ENCODE data around the gene RALGDS. TPM values are rescaled to one million over a fixed set of nuclear protein-coding genes. Genes with fewer than 3 reads are reported as not detected.

The RALGDS gene
- total and polyA plus RNA-seq, 9 of the 15 experiments (the other 6 are each of a cell fraction or from before 2014, with no cell fraction given), result 0.75 to 43.3 (median 27.1) TPM

DNA sequence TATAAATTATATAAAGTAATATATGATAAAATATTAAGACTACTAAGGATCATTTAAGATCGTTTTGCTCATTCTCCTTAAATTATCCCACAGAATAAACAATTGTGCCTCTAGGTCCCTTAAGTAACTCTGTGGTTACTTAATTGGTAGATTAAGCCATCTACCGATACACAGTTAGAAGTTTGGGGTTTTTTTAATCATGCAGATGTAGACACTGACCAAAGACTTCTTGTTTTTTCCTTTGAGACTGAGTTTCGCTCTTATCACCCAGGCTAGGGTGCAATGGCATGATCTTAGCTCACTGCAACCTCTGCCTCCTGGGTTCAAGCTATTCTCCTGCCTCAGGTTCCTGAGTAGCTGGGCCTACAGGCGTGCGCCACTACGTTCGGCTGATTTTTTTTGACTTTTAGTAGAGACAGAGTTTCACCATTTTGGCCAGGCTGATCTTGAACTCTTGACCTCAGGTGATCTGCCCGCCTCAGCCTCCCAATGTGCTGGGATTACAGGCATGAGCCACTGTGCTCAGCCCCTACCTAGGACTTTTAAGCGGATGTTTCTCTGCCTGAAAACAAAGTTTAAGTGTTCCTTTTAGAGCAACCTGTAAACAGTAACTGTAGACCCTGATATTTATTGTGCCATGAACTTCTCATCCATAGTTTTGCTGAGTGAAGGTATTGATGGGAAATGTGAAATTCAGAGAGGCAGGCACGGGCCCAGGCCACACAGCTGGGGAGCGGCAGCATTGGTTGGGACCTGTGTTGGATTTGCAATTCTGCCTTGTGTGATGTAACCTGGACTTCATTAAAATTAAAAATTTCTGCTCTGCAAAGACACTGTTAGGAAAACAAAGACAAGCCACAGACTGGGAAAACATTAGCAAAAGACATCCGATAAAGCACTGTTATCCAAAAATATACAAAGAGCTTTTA, 47.7 kb downstream of the RALGDS start:
- in situ Hi-C loops (cut with MboI) (no loop called here), intact Hi-C loops (cut with micrococcal nuclease) (no loop called here)
- H3K4me3 ChIP-seq, result no peak overlapping the region
- no peak for ATAC-seq
- FAIRE-seq, result peak; percentile 73
- H3K4me1 ChIP-seq (replicated peaks in 1 of 2; ENCODE audit: control insufficient read depth in 2 of 2, insufficient read depth in 2 of 2, low read length in 2 of 2), result no peaks in the 10 kb centered on the region; a peak in 1 of 5 replicates
- WGBS (ENCODE audit: insufficient coverage, low coverage, missing lambda C conversion rate), result 36% methylated on average over 8 of the region's 12 CpGs
- H2AFZ ChIP-seq (ENCODE audit: low read depth, low read length), result no peak overlapping the region
- BruUV-seq (replicated peaks), result no TSS peak
- no peaks in the 10 kb centered on the region for H4K20me1 ChIP-seq (replicated peaks; ENCODE audit: control insufficient read depth, insufficient read depth, low read length)
- no peaks in the 10 kb centered on the region for H3K36me3 ChIP-seq (ENCODE audit: control insufficient read depth, insufficient read depth, low read length)
- no peak overlapping the region for H3K27ac ChIP-seq (ENCODE audit: extremely low read depth, low read depth, low read length)
- H3K9me3 ChIP-seq (replicated peaks; ENCODE audit: control insufficient read depth, insufficient read depth, low read depth, low read length), result no peaks in the 10 kb centered on the region
- DNase-seq (ENCODE audit: extremely low read depth in 1 of 4, low spot score in 3 of 4), result no peak
- H3K4me2 ChIP-seq (ENCODE audit: insufficient read depth, low read length), result no peak overlapping the region
- H3K79me2 ChIP-seq (ENCODE audit: control insufficient read depth, insufficient read depth, low read length), result no peaks in the 10 kb centered on the region
- peaks cover 4% of the 10 kb centered on the region for H3K9me1 ChIP-seq (ENCODE audit: control insufficient read depth, insufficient read depth, low read length)
- H3K9ac ChIP-seq (ENCODE audit: insufficient read depth in 1 of 2, low read depth in 2 of 2, low read length in 2 of 2), result no peak overlapping the region; a peak in 1 of 4 replicates
- POLR2A ChIA-PET, result interaction anchor here (0.6 to 1.2 kb wide), 2 partner anchors 9 to 42 kb away, joined by 3 to 4 read pairs; partner anchors contain the start of gene GTF3C5
- H3K27me3 ChIP-seq (ENCODE audit: control insufficient read depth in 2 of 2, insufficient read depth in 2 of 2, low read length in 2 of 2), result peaks cover 8 to 13% of the 10 kb centered on the region in 2 experiments; a peak in 3 of 5 replicates
- CTCF ChIA-PET (ENCODE audit: low intra/inter-chr PET ratio), result no interaction called here
- TF ChIP-seq DMBX1 (CRISPR knock-in tag; IDR thresholded peaks at IDR 0.05; ENCODE audit: borderline replicate concordance) (no peak), ZFP36 (IDR thresholded peaks at IDR 0.05; ENCODE audit: low read depth, low read length, partially characterized antibody) (no peak), NFIX (CRISPR knock-in tag; IDR thresholded peaks at IDR 0.05; ENCODE audit: low read depth) (no peak), KAT7 (CRISPR knock-in tag; IDR thresholded peaks at IDR 0.05; ENCODE audit: borderline replicate concordance) (no peak), NCOA2 (IDR thresholded peaks at IDR 0.05; ENCODE audit: partially characterized antibody in 2 of 2) (no peak), ZNF408 (CRISPR knock-in tag; IDR thresholded peaks at IDR 0.05; ENCODE audit: low read depth) (no peak), ZNF584 (CRISPR knock-in tag; IDR thresholded peaks at IDR 0.05; ENCODE audit: low read depth) (no peak), NFE2L1 (tag; IDR thresholded peaks at IDR 0.05; ENCODE audit: borderline replicate concordance, low read depth) (no peak), NCOA6 (IDR thresholded peaks at IDR 0.05) (no peak), LEF1 (IDR thresholded peaks at IDR 0.05) (no peak)
- TF ChIP-seq, protein P1, sequence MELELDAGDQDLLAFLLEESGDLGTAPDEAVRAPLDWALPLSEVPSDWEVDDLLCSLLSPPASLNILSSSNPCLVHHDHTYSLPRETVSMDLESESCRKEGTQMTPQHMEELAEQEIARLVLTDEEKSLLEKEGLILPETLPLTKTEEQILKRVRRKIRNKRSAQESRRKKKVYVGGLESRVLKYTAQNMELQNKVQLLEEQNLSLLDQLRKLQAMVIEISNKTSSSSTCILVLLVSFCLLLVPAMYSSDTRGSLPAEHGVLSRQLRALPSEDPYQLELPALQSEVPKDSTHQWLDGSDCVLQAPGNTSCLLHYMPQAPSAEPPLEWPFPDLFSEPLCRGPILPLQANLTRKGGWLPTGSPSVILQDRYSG (tag; conservative IDR thresholded peaks at IDR 0.05; ENCODE audit: low read depth), result no peak
- TF ChIP-seq, protein P2, sequence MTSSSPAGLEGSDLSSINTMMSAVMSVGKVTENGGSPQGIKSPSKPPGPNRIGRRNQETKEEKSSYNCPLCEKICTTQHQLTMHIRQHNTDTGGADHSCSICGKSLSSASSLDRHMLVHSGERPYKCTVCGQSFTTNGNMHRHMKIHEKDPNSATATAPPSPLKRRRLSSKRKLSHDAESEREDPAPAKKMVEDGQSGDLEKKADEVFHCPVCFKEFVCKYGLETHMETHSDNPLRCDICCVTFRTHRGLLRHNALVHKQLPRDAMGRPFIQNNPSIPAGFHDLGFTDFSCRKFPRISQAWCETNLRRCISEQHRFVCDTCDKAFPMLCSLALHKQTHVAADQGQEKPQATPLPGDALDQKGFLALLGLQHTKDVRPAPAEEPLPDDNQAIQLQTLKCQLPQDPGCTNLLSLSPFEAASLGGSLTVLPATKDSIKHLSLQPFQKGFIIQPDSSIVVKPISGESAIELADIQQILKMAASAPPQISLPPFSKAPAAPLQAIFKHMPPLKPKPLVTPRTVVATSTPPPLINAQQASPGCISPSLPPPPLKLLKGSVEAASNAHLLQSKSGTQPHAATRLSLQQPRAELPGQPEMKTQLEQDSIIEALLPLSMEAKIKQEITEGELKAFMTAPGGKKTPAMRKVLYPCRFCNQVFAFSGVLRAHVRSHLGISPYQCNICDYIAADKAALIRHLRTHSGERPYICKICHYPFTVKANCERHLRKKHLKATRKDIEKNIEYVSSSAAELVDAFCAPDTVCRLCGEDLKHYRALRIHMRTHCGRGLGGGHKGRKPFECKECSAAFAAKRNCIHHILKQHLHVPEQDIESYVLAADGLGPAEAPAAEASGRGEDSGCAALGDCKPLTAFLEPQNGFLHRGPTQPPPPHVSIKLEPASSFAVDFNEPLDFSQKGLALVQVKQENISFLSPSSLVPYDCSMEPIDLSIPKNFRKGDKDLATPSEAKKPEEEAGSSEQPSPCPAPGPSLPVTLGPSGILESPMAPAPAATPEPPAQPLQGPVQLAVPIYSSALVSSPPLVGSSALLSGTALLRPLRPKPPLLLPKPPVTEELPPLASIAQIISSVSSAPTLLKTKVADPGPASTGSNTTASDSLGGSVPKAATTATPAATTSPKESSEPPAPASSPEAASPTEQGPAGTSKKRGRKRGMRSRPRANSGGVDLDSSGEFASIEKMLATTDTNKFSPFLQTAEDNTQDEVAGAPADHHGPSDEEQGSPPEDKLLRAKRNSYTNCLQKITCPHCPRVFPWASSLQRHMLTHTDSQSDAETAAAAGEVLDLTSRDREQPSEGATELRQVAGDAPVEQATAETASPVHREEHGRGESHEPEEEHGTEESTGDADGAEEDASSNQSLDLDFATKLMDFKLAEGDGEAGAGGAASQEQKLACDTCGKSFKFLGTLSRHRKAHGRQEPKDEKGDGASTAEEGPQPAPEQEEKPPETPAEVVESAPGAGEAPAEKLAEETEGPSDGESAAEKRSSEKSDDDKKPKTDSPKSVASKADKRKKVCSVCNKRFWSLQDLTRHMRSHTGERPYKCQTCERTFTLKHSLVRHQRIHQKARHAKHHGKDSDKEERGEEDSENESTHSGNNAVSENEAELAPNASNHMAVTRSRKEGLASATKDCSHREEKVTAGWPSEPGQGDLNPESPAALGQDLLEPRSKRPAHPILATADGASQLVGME (CRISPR knock-in tag; IDR thresholded peaks at IDR 0.05), result no peak
- TF ChIP-seq, protein P3, sequence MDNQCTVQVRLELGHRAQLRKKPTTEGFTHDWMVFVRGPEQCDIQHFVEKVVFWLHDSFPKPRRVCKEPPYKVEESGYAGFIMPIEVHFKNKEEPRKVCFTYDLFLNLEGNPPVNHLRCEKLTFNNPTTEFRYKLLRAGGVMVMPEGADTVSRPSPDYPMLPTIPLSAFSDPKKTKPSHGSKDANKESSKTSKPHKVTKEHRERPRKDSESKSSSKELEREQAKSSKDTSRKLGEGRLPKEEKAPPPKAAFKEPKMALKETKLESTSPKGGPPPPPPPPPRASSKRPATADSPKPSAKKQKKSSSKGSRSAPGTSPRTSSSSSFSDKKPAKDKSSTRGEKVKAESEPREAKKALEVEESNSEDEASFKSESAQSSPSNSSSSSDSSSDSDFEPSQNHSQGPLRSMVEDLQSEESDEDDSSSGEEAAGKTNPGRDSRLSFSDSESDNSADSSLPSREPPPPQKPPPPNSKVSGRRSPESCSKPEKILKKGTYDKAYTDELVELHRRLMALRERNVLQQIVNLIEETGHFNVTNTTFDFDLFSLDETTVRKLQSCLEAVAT (IDR thresholded peaks at IDR 0.05), result no peak
